ENCODE data around the gene ANKRD18B.

DNA sequence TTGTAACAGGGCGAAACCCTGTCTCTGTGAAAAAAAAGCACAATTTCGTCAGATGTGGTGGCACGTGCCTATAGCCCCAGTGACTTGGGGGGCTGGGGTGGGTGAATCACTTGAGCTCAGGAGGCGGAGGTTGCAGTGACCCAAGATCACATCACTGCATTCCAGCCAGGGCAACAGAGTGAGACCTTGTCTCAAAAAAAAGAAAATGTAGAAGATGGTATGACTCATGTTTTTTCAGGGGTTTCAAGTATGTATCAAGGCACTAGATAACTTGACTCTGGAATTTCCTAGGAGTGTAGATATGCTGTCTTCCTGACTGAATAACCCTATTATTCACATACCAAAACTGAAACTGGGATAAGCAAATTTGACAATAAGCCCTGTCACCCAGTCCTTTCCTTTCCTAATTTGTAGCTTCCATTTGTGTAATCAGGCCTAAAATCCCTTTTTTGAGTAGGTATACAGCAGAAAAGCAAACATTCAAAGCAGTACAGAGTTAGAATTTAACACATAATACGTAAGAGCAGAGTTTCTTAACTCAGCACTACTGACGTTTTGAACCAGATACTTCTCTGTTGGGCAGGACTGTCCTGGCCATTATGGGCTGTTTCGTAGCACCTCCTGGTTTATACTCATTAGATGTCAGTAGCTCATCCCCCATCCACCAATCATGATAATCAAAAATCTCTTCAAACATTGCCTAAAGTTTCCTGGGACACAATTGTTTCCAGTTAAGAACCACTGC lies 17.3 kb upstream of the ANKRD18B start:
- no peak for TF ChIP-seq TARDBP (IDR thresholded peaks at IDR 0.05; ENCODE audit: borderline replicate concordance)
- TF ChIP-seq POLR2AphosphoS5 (IDR thresholded peaks at IDR 0.05; ENCODE audit: low read length), result no peak
- no peak for TF ChIP-seq GABPA (IDR thresholded peaks at IDR 0.05; ENCODE audit: low read depth)
- no peak for TF ChIP-seq POLR2A (IDR thresholded peaks at IDR 0.05; ENCODE audit: low read depth, low read length)
- no peak for TF ChIP-seq MXI1 (IDR thresholded peaks at IDR 0.05; ENCODE audit: low read depth, low read length)
- no peak for TF ChIP-seq CHD4 (IDR thresholded peaks at IDR 0.05)
- no peak for TF ChIP-seq CBFB (IDR thresholded peaks at IDR 0.05; ENCODE audit: low read depth)
- TF ChIP-seq ZNF217 (IDR thresholded peaks at IDR 0.05), result no peak
- no peak for TF ChIP-seq SREBF2 (IDR thresholded peaks at IDR 0.05; ENCODE audit: low read length)

Data from GM12878 (cell line).